NT2/D1 (cell line): ENCODE results near the gene DNTTIP2.

Experiments
- SUZ12 ChIP-seq: IDR thresholded peaks from 2 replicates; pipeline ENCODE4 v1.6.1; 2011; ENCODE audit not compliant: insufficient read length, insufficient read depth; ENCODE audit errors: extremely low read depth
- YY1 ChIP-seq: IDR thresholded peaks from 2 replicates; pipeline ENCODE4 v1.6.1; 2011; ENCODE audit not compliant: insufficient read length, insufficient read depth

- TF ChIP-seq SUZ12, result no peak
- no peak for TF ChIP-seq YY1
These were observed 25.2 kb upstream of the DNTTIP2 start for GRCh38 chr1:93904228-93904627.
